Measurements from ENCODE around the gene RAB27A.
"Not testable (repeated sequence)": the region's sequence is repeated elsewhere in the genome, so short reads cannot be mapped to it uniquely, and the experiment has no call there.

Gene RAB27A

GRCh38 chr15:55284426-55284825 lies 5.2 kb downstream of the RAB27A start:
- TF ChIP-seq Cebpa-rat (IDR thresholded peaks at IDR 0.05): no peak
- Histone ChIP-seq H4K20me1 (peaks cover 0 to 7% (median 0%) of the 10 kb centered on the region in 11 experiments; a peak in 1 of 22 replicates), H3K27ac (peak overlapping the region in 6 of 11 experiments; percentile 5 to 95 (median 90); a peak in 8 of 22 replicates), H3K4me2 (peak overlapping the region in 6 of 11 experiments; percentile 83 to 96 (median 94); a peak in 12 of 22 replicates), H3K27me3 (no peaks in the 10 kb centered on the region), H3K36me3 (peaks cover 0 to 66% (median 9%) of the 10 kb centered on the region in 11 experiments; a peak in 10 of 22 replicates), H3K9ac (peak overlapping the region in 4 of 11 experiments; percentile 0 to 57 (median 16); a peak in 3 of 22 replicates), H3K9me3 (replicated peaks in 1 of 11) (0 out of 22 replicates have a peak, but pooled peaks cover 0 to 4% (median 0%) of the 10 kb centered on the region in 11 experiments), H3K4me3 (peak overlapping the region in 3 of 10 experiments; percentile 8 to 90 (median 85); a peak in 3 of 20 replicates), H3K4me1 (peaks cover 26 to 91% (median 84%) of the 10 kb centered on the region in 10 experiments)

GRCh38 chr15:55283379-55284147 lies 6.0 kb downstream of the RAB27A start:
- Histone ChIP-seq H4K20me1 (0 out of 22 replicates have a peak, but pooled peaks cover 0 to 7% (median 0%) of the 10 kb centered on the region in 11 experiments), H3K4me3 (peak overlapping the region in 2 of 10 experiments; percentile 8 to 44; a peak in 3 of 20 replicates), H3K36me3 (peaks cover 0 to 71% (median 9%) of the 10 kb centered on the region in 11 experiments; a peak in 10 of 22 replicates), H3K9me3 (replicated peaks in 1 of 11) (0 out of 22 replicates have a peak, but pooled peaks cover 0 to 4% (median 0%) of the 10 kb centered on the region in 11 experiments), H3K27me3 (no peaks in the 10 kb centered on the region), H3K4me1 (peaks cover 19 to 97% (median 93%) of the 10 kb centered on the region in 10 experiments), H3K9ac (peak overlapping the region in 8 of 11 experiments; percentile 54 to 79 (median 70); a peak in 11 of 22 replicates), H3K27ac (peak overlapping the region; percentile 62 to 95 (median 84); a peak in 21 of 22 replicates), H3K4me2 (peak overlapping the region in 9 of 11 experiments; percentile 59 to 96 (median 87); a peak in 18 of 22 replicates)
- no peak for TF ChIP-seq Cebpa-rat (IDR thresholded peaks at IDR 0.05)

- H3K36me3 ChIP-seq: peaks cover 0 to 65% (median 9%) of the 10 kb centered on the region in 11 experiments; a peak in 10 of 22 replicates
- peak overlapping the region in 5 of 10 experiments; percentile 16 to 44 (median 20); a peak in 7 of 20 replicates for H3K4me3 ChIP-seq
- peak overlapping the region; percentile 25 to 79 (median 66); a peak in 20 of 22 replicates for H3K9ac ChIP-seq
- peak overlapping the region; percentile 62 to 95 (median 84); a peak in 21 of 22 replicates for H3K27ac ChIP-seq
- peak overlapping the region in 10 of 11 experiments; percentile 34 to 96 (median 85); a peak in 20 of 22 replicates for H3K4me2 ChIP-seq
- no peaks in the 10 kb centered on the region for H3K27me3 ChIP-seq
- peaks cover 17 to 98% (median 94%) of the 10 kb centered on the region in 10 experiments for H3K4me1 ChIP-seq
- H4K20me1 ChIP-seq: 0 out of 22 replicates have a peak, but pooled peaks cover 0 to 7% (median 0%) of the 10 kb centered on the region in 11 experiments
- TF ChIP-seq Cebpa-rat (IDR thresholded peaks at IDR 0.05): peak in 7 of 11 experiments; percentile 31 to 74 (median 63); a peak in 9 of 22 replicates
- 0 out of 22 replicates have a peak, but pooled peaks cover 0 to 4% (median 0%) of the 10 kb centered on the region in 11 experiments for H3K9me3 ChIP-seq (replicated peaks in 1 of 11)
These were observed 7.3 kb downstream of the RAB27A start for GRCh38 chr15:55282284-55282833.

GRCh38 chr15:55281517-55282228 lies 7.9 kb downstream of the RAB27A start:
- Histone ChIP-seq H3K27ac (peak overlapping the region; percentile 62 to 95 (median 84); a peak in 21 of 22 replicates), H3K4me1 (peaks cover 24 to 98% (median 95%) of the 10 kb centered on the region in 10 experiments), H3K4me3 (peak overlapping the region in 4 of 10 experiments; percentile 16 to 44 (median 26); a peak in 6 of 20 replicates), H4K20me1 (0 out of 22 replicates have a peak, but pooled peaks cover 0 to 7% (median 0%) of the 10 kb centered on the region in 11 experiments), H3K4me2 (peak overlapping the region in 10 of 11 experiments; percentile 34 to 96 (median 85); a peak in 19 of 22 replicates), H3K36me3 (peaks cover 0 to 58% (median 7%) of the 10 kb centered on the region in 11 experiments; a peak in 10 of 22 replicates), H3K9me3 (replicated peaks in 1 of 11) (0 out of 22 replicates have a peak, but pooled peaks cover 0 to 4% (median 0%) of the 10 kb centered on the region in 11 experiments), H3K9ac (peak overlapping the region in 10 of 11 experiments; percentile 34 to 79 (median 68); a peak in 19 of 22 replicates), H3K27me3 (no peaks in the 10 kb centered on the region)
- TF ChIP-seq Cebpa-rat (IDR thresholded peaks at IDR 0.05): no peak

GRCh38 chr15:55280589-55280988 lies 9.0 kb downstream of the RAB27A start:
- not testable (repeated sequence) for H3K9ac ChIP-seq; H4K20me1 ChIP-seq; H3K27me3 ChIP-seq; H3K9me3 ChIP-seq (replicated peaks in 1 of 11); H3K4me3 ChIP-seq
- Histone ChIP-seq H3K27ac (peak overlapping the region in 6 of 11 experiments; percentile 82 to 95 (median 88); a peak in 9 of 22 replicates), H3K36me3 (peaks cover 0 to 47% (median 0%) of the 10 kb centered on the region in 11 experiments; a peak in 6 of 22 replicates), H3K4me2 (peak overlapping the region in 5 of 11 experiments; percentile 72 to 95 (median 87); a peak in 6 of 22 replicates), H3K4me1 (peaks cover 28 to 98% (median 95%) of the 10 kb centered on the region in 10 experiments)

- peaks cover 28 to 98% (median 93%) of the 10 kb centered on the region in 10 experiments for H3K4me1 ChIP-seq
- H3K27ac ChIP-seq: peak overlapping the region; percentile 3 to 93 (median 62); a peak in 19 of 22 replicates
- no peaks in the 10 kb centered on the region for H3K27me3 ChIP-seq
- H3K9ac ChIP-seq: peak overlapping the region in 6 of 11 experiments; percentile 25 to 59 (median 50); a peak in 8 of 22 replicates
- H3K36me3 ChIP-seq: peaks cover 0 to 49% (median 6%) of the 10 kb centered on the region in 11 experiments; a peak in 10 of 22 replicates
- TF ChIP-seq Cebpa-rat (IDR thresholded peaks at IDR 0.05): no peak
- no peak overlapping the region for H3K4me3 ChIP-seq
- H3K9me3 ChIP-seq (replicated peaks in 1 of 11): peaks cover 0 to 7% (median 0%) of the 10 kb centered on the region in 11 experiments; a peak in 3 of 22 replicates
- H4K20me1 ChIP-seq: 0 out of 22 replicates have a peak, but pooled peaks cover 0 to 7% (median 0%) of the 10 kb centered on the region in 11 experiments
- H3K4me2 ChIP-seq: peak overlapping the region in 9 of 11 experiments; percentile 37 to 82 (median 78); a peak in 19 of 22 replicates
These were observed 9.8 kb downstream of the RAB27A start for GRCh38 chr15:55279746-55280351.

- peaks cover 28 to 95% (median 88%) of the 10 kb centered on the region in 10 experiments for H3K4me1 ChIP-seq
- 0 out of 22 replicates have a peak, but pooled peaks cover 0 to 7% (median 0%) of the 10 kb centered on the region in 11 experiments for H4K20me1 ChIP-seq
- H3K9me3 ChIP-seq (replicated peaks in 1 of 11): peaks cover 0 to 10% (median 0%) of the 10 kb centered on the region in 11 experiments; a peak in 4 of 22 replicates
- peak overlapping the region in 3 of 11 experiments; percentile 5 to 59 (median 53); a peak in 5 of 22 replicates for H3K9ac ChIP-seq
- H3K27me3 ChIP-seq: no peaks in the 10 kb centered on the region
- TF ChIP-seq Cebpa-rat (IDR thresholded peaks at IDR 0.05): no peak
- no peak overlapping the region for H3K4me3 ChIP-seq
- peak overlapping the region; percentile 3 to 93 (median 62); a peak in 18 of 22 replicates for H3K27ac ChIP-seq
- peaks cover 0 to 47% (median 7%) of the 10 kb centered on the region in 11 experiments; a peak in 10 of 22 replicates for H3K36me3 ChIP-seq
- peak overlapping the region in 9 of 11 experiments; percentile 37 to 82 (median 78); a peak in 17 of 22 replicates for H3K4me2 ChIP-seq
These were observed 10.4 kb downstream of the RAB27A start for GRCh38 chr15:55279100-55279745.
